HG03354 (cell line): ENCODE data around the gene IGFN1.

Source experiments
- ATAC-seq: cut with Tn5 transposase; IDR thresholded peaks from one replicate; pipeline ENCODE4 v1.9.1; 2021; ENCODE audit warnings: mild to moderate bottlenecking; ENCODE audit not compliant: unreplicated experiment, poor library complexity, severe bottlenecking

IGFN1 gene

GRCh38 chr1:201190624-201191051 is at the start of gene IGFN1:
Gene IGFN1, plus strand, starts transcription at chr1:201190824. Its CDS starts 2,470 bp downstream, at chr1:201193294.
- ATAC-seq = no peak

- no peak for ATAC-seq
Measured at GRCh38 chr1:201140941-201141260, 49.7 kb upstream of the IGFN1 start.

- no peak for ATAC-seq
Measured at GRCh38 chr1:201141418-201141817, 49.2 kb upstream of the IGFN1 start.

GRCh38 chr1:201142011-201142848 is 48.4 kb upstream of the IGFN1 start:
- ATAC-seq = no peak

- no peak for ATAC-seq
Measured at GRCh38 chr1:201142849-201143725, 47.5 kb upstream of the IGFN1 start.

- ATAC-seq = no peak
Measured at GRCh38 chr1:201143726-201144635, 46.6 kb upstream of the IGFN1 start.

- ATAC-seq = no peak
Measured at GRCh38 chr1:201144701-201145100, 45.9 kb upstream of the IGFN1 start.

- no peak for ATAC-seq
Measured at GRCh38 chr1:201145132-201145531, 45.5 kb upstream of the IGFN1 start.

- ATAC-seq = no peak
Measured at GRCh38 chr1:201145816-201146215, 44.8 kb upstream of the IGFN1 start.

GRCh38 chr1:201146626-201147390 is 43.8 kb upstream of the IGFN1 start:
- ATAC-seq = no peak

- ATAC-seq = no peak
Measured at GRCh38 chr1:201147396-201148015, 43.1 kb upstream of the IGFN1 start.

GRCh38 chr1:201149400-201149799 is 41.2 kb upstream of the IGFN1 start:
- ATAC-seq = no peak

- peak; percentile 82 for ATAC-seq
Measured at GRCh38 chr1:201153474-201154388, 36.9 kb upstream of the IGFN1 start.

- peak; percentile 97 for ATAC-seq
Measured at GRCh38 chr1:201154389-201155165, 36.0 kb upstream of the IGFN1 start, which contains the start of gene TMEM9. Gene TMEM9, minus strand, starts transcription at chr1:201154474. Its CDS starts 551 bp downstream, at chr1:201153923.

- no peak for ATAC-seq
Measured at GRCh38 chr1:201155354-201155753, 35.3 kb upstream of the IGFN1 start.

- no peak for ATAC-seq
Measured at GRCh38 chr1:201156346-201156745, 34.3 kb upstream of the IGFN1 start.

- no peak for ATAC-seq
Measured at GRCh38 chr1:201156819-201157218, 33.8 kb upstream of the IGFN1 start.
